LoVo (cell line): ENCODE data around the gene HBS1L.
"Not testable (repeated sequence)": the region's sequence is repeated elsewhere in the genome, so short reads cannot be mapped to it uniquely, and the experiment has no call there.

Experiments used
- DNase-seq: peaks from one replicate; pipeline ENCODE4 v3.0.0-alpha.2; 2016; ENCODE audit warnings: low spot score

HBS1L gene

DNA sequence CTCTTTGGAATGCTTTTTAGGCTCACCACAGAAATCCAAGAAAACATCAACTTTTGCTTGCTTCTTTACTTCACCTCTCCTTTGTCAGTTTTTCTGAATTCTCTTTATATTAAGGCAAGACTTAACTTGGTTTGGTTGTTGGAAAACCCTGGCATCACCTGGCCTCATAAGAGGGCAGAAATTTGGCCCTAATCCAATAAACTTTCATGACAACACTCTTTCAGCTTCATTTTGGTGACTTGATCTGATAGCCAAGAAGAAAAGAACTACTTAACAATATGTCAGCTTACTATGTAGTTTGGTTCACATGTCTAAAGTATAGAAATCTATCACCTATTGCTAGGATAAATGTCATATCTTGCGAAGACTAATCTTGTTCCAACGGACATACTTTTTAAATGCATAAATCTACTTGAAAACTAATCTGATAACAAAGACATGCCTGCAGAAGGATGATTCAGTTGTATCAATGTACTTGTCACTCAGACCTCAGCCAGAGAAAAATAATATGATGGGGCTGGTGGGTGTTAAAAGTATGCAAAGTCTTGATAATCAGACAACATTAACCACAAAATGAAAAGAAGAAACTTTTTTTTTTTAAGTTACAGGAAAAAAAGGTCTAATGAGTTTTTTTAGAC is 19.3 kb upstream of the HBS1L start:
- DNase-seq, result no peak

DNA sequence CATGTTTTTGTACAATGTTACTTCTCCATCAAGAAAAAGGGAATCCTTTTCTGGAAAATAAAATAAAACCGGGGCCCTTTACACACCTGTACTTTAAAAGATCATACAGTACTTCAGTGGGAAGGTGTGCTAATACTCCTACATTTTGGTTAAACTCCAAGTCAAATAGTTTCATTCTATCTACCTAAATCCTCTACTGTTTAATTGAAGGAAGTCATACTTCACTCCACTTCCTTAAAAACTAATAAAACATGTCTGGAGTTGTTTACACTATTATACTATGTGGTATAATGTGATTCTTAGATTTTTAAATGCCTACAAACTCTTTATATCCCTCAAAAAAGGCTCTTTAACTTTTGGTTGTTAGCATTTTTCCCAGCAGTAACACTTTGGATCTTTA is 18.6 kb upstream of the HBS1L start:
- DNase-seq, result no peak

DNA sequence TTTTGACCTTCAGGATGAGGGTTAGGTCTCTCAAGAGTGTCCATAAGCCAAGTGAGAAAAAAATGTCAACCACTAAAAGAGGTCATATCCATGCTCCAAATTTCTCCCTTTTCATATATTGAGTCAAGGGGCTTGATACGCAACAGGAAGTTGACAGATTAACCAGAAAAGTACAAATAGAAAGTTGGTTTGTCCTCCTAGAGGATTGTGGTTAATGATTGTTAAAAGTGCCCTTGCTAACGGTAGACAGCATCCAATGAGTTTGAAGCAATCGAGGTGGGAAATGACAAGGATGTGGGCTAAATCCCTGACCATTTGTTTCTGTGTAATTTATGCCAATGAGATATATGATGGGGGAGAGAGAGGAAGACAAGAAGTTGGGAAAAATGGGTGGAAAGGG is 18.1 kb upstream of the HBS1L start:
- DNase-seq, result no peak

DNA sequence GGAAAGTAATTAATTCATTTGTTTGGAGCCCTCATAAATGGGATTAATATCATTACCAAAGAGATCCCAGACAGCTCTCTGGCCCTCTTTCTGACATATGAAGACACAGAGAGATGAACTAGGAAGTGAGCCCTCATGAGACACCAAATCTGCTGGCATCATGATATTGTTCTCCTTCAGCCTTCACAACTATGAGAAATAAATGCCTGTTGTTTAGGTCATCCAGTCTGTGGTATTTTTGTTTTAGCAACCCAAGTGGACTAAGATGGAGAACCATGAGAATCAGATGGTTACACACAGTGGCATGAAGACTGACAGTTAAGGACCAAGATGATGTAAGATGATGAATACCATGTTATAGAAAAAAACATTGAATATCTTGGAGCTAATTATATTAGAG is 16.9 kb upstream of the HBS1L start:
- DNase-seq, result no peak

DNA sequence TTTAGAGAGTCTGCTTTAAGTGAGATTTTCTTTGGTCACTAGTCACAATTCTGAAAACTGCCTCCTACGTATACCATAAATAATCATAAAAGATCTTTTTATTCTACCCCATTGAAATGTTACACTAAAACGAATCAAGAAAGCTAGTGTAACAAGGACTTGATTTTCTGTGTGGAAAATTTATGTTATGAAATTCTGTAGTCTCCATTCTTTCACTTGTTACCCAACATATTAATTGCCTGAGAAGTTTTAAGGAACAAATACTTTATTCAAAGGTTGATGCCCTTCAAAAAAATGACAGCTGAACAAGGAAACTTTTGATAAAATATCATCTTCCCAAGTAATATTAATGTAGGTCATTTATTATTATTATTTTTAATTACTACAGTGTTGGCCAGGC is 13.3 kb upstream of the HBS1L start:
- no peak for DNase-seq

DNA sequence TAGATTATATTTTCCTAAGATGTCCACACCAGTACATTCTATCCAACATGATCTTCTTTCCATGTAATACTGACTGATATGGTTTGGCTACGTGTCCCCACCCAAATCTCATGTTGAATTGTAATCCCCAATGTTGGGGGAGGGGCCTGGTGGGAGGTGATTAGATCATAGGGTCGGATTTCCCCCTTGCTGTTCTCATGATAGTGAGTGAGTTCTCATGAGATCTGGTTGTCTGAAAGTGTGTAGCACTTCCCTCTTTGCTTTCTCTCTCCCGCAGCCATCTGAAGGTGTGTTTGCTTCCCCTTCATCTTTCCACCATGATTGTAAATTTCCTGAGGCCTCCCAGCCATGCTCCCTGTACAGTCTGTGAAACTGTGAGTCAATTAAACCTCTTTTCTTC is 12.2 kb upstream of the HBS1L start:
- DNase-seq, result no peak

DNA sequence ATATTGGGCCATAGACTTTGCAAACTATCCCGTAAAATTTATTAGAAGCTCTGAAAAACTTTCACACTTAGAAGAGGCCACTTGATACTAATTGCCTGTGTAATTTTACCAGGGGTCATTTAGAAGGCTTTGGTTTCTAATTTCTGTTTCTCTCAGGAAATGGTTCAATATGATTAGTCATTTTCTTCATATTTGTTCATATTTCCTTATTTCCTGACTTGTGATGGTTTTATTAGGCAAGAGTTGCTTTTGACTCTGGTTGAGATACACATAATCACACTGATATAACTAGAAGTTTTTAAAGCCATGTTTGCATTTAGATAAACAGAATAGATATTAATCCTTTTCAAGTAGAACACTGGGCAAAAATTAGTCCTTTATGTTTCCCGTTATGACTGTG is 11.8 kb upstream of the HBS1L start:
- DNase-seq, result no peak

DNA sequence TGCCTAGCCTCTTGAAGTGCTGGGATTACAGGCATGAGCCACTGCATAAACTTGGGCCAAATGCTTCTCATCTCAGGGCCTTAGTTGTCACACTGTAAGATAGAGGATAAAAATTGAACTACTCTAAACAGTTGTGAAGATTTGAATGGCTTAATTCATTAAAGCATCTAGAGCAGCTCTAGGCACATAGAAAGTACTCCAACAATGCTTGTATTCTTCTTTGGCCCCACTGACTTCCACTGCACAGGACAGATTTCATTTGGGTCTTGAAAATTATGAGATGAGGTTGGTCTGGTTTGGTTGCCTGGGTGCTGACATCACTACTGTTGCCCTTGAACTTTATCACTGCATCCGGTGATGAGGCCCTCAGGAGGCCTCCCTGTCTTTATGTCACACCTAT is 10.0 kb upstream of the HBS1L start:
- no peak for DNase-seq

DNA sequence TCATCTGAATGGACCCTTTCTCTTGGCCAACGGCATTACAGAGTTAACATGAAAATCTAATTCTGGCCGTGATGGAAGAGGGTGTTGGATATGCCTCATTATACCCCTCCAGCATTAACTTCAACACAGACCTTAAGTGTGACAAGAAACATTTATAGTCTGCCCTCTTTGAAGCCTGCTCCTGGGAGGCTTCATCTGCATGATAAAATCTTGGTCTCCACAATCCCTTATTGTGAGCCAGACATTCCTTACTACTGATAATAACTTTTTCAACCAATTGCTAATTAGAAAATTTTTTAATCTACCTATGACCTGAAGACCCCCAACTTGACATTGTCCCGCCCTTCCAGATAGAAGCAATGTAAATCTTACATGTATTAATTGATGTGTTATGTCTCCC is 9.3 kb upstream of the HBS1L start:
- DNase-seq, result no peak

DNA sequence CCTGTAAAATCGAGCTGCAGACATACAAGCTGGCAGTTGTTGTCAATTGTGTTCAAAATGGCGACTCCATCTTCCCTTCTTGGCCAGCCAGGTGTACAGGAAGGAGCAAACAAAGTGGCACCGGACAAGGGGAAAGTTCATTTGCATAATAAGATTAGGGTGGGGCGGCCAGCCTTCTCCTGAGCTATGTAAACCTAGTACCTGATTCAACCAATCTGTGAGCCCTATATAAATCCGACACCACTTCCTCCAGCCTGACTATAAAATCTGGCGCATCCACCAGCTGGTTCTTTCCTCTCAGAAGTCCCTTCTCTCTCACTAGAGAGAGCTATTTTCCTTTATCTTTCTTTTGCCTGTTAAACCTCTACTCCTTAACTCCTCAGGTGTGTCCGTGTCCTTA is 8.1 kb upstream of the HBS1L start:
- no peak for DNase-seq

DNA sequence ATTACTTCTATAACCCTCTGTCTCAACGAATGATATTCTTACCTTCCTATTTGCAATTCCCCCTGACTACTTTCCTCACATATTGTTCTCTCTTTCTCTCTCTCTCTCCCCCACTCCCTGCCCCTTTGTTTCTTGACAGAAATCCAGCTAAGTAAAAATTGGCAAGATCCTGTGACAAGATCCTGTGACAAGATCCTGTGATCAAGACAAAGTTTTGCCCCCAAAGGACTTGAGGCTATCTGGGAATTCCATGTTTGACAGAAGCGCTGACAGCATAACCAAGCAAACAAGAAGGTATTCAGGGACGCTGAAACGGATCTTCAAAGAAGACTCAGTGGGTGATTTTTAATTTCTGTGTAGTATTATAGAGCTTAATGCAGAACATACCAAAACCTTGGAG is 5.5 kb upstream of the HBS1L start:
- DNase-seq, result no peak

DNA sequence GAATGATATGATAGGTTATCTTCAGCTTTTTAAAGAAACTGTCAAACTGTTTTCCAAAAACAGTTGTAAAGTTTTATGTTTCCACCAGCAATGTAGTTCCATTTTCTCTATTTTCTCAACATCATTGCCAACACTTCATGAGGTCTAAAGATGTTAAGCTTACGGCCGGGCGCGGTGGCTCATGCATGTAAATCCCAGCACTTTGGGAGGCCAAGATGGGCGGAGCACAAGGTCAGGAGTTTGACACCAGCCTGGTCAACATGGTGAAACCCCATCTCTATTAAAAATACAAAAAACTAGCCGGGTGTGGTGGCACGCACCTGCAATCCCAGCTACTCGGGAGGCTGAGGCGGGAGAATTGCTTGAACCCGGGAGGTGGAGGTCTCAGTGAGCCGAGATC is 3.7 kb upstream of the HBS1L start:
- DNase-seq, result not testable (repeated sequence)

DNA sequence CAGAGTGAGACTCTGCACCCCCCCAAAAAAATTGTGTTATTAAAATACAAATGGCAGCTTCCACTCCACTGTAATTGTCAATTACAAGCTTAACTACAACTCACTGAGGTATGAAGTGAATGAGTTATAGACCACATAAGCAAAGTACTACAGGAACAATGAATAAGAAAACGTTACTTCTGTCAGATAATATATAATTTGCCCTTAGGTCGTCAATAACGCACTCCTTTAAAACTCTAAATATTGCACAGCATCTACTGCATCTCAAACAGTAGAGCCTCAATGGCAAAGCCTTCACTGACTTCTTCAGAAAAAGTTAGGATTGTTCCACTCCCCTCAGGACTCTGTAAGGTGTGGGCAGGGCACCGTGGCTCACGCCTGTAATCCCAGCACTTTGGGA is 2.0 kb upstream of the HBS1L start:
- no peak for DNase-seq

DNA sequence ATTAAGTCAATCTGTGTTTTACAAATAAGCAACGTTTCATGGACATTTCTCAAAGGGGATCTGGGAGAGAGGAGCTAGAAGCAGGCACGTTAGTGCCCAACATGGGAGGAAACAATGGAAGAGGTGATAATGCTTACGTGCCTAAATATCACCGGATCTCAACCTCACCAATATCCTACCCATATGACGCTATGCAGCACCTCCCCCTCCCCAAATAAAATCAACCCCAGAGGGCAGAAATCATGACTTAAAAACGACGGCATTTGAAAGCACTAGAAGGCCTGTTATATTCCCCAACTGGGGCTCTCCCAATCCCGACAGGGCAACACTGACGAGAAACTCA is 425 bp downstream of the HBS1L start:
- peak; percentile 5 for DNase-seq

DNA sequence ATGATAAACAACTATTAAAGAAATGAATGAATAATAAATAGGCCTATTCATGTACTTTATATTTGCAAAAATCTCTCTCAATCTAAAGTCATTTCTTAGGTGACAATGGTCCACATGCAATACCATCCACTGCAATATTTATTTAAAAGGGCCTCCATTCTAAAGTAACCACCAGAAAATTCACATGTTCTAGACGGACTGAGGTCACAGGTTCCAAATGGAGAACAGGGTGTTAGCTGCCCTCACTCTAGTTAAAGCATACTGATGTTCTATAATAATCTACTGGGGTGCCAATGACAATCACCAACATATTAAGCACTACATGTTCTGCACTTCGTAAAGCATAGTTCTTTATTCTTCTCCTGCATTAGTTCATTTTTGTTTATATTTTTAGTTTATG is 1.2 kb downstream of the HBS1L start:
- DNase-seq, result no peak

DNA sequence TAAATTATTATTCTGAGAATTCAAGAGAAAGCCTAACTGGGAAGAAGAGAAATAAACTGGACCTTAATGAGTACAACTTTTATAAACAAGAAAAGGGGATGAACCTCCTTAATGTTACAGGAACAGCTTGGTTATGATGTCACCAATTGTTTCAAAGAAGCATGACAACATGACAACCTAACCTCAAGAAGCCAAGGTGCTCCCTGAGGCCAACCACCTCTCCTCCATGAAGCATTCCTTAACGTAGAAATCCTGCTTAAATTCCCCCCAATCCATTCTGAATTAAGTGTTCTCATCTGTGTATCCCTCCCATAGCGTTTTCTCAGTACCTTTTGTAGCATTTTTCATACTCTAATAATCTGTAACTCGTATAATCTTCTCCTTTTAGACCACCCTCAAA is 1.7 kb downstream of the HBS1L start:
- DNase-seq, result no peak

DNA sequence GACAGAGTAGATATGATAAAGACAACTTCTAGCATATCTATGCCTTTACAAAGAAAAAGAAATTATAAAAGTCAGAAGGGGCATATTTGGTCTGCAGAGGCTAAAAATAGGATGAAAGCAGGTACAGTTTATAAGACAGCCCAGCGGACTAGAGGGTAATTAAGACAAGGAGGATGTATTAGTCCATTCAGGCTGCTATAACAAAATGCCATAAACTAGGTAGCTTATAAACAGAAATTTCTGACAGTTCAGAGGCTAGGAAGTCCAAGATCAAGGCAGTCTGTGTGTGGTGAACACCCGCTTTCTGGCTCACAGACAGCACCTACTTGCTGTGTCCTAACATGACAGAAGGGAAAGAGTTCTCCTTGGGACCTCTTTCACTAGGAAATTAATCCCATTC is 5.7 kb downstream of the HBS1L start:
- DNase-seq, result no peak

DNA sequence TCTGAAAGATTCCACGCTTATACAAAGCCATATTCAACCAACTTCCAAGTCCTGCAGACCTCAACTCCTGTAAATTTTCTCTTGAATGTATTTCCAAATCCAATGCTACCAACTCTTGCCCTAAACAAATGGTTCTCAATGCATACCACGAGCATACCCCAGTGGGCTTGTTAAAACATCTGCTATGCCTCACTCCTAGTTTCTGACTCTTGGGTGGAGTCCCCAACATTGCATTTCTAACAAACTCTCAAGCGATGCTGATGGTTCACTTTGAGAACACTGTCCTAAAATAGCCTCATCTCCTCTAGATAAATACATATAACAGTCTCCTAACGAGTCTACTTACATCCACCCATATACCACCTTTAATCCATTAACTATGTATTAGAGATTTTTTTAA is 7.3 kb downstream of the HBS1L start:
- no peak for DNase-seq

DNA sequence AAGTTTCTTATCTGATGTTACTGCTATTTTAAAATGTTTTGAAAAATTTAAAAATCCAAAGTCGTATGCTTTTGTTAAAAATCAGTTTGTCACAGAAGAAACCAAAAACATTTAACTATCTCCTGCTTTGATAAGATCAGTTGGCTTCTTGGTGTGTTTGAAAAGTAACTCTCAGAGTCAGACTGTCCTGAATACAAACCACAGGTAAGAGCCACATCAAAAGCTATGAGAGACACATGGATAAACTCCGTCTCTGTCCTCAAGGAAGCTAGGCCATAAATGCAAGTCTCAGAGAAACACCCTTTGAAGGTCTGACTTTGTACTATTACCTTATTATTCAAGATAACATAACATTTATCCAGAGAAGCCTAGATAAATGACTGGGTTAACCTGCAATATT is 7.7 kb downstream of the HBS1L start:
- DNase-seq, result no peak

DNA sequence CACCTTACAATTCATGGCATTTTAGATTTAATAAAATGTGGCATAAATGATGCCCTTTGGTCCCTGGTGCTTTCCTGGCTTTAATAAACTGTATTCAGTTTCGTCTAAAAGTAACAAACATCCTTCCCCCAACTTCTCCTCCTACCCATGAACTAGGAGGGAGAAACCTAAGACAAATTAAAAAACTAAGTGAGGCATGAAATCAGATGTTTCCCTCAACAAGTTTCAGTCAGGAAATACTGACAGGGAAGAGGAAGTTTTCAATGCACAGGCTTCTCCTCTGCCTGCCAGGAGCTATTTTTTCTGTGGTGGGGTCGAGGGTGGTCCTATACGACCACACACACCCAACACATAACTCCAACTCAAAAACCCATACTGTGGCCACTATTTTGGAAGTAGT is 10.0 kb downstream of the HBS1L start:
- no peak for DNase-seq

DNA sequence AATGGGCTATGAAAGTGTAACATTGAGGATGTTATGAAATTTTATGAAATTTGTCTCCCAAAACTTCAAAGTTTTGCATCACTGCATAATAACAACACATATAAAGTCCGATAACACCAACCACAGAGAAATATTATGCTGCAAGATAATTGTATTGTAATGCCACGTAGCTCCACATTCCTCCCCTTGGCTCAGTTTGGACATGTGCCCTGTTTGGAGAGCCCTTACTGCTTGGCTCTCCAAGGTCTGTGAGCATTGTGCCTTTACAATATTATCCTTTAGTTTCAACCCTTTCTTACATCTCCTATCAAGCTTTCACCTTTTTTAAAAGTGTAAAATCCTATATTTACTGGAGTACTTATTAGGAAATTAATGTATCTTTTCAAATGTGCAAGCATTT is 10.8 kb downstream of the HBS1L start:
- no peak for DNase-seq

DNA sequence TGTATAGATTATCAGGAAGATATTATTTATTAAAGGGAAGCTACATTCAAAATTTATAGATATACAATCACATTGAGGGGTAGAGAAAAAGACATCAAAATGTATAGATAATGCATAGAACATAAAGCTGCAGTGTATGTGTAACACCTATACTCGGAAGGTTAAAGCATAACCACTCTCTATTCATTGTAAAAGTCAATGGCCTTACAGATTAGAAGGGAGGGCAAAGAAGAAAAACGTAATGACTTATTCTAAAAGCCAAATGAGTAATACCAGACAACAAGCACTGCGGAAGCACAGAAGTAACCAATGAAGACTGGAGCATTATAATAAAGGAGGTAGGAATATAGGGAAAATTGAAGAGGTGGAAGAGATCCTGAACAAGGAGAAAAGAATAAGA is 11.3 kb downstream of the HBS1L start:
- DNase-seq, result no peak

DNA sequence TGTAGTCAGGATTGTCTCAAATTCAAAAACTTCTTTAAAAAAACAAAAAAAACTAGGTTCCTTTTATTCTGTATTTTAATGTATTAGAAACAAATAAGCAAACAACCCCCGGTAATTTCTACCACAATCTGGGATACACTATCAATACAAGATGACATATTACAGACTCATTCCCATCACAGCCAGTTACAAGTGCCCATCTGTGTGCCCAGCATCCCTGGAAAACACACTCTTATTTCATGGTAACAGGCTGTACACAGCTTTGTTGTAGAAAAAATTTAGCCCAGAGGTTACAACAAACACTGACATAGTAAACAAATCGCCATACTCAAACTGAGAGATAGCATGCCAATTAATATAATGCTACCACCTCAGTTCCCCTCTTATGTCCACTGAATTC is 16.3 kb downstream of the HBS1L start:
- no peak for DNase-seq

DNA sequence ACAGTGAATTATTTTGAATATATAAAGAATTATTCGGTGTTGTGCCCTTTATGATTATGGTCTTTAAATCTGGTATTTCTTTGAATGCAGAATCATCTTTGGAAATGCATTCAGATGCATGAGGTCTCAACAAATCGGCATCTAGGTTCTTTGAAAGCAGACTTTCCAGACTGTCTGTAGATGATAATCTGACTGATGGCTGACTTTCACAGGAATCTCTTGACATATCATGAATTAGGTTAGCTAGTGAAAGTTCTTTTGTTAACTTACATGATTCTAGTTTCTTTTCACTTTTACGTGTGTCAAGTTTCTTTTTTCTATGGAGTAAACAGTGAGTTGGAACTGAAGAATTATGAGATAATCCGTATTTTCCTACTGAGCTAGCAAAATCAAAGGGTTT is 17.1 kb downstream of the HBS1L start:
- no peak for DNase-seq

DNA sequence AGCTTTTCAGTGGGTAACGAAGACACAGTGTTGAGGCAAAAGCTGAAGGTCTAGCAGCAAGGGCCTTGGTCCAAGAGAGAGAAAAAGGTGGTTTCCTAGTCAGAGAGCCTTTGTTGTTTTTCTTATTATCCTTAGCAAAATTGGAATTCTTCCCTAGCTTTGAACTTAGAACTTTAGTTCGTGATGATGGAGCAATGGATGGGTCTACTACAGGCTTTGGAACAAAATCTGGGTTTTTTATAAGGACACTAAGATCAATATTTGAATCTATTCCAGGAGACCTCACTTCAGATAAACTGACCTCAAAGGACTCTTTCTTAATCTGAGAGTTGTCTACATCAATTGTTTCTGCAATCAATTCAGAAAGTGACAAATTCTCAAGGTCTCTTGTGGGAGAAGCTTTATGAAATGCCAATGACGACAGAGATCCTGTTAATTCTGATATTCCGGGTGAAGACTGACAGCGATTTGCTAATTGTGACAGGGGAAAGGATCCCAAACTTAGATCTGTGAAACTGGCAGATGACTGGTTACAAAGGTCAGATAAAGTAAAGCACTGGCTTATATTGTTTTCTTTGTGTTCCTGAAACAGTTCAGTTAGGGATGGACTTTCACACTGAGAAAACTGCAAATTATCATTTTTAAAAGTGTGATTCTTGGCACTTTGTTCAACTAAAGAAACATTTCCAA is 17.7 kb downstream of the HBS1L start:
- no peak for DNase-seq
